Tibial artery (tissue), 4 donors: Measurements from ENCODE around the gene KDR.

Source experiments
- DNase-seq, 2 donors: peaks; one replicate each; pipeline ENCODE4 v3.0.0-alpha.2; 2019
- H3K27ac ChIP-seq, 2 donors: fragments of 200-600 bp; sonication (generic) in 1 of 2; 1 replicate in 1 of 2; 2 replicates in 1 of 2; pipeline ENCODE4 v1.5.1; 2018 to 2019; ENCODE audit warnings: mild to moderate bottlenecking in 1 of 2
- H3K27me3 ChIP-seq, 2 donors: fragments of 200-600 bp; sonication (generic) in 1 of 2; one replicate each; pipeline versions ENCODE4 v1.5.1 to v1.6.0; 2016 to 2019
- H3K36me3 ChIP-seq, 3 donors: fragments of 200-600 bp; sonication (generic) in 2 of 3; one replicate each; pipeline ENCODE4 v1.5.1; 2016 to 2019; ENCODE audit warnings: mild to moderate bottlenecking in 2 of 3
- H3K4me1 ChIP-seq, 4 donors: fragments of 200-600 bp; sonication (generic) in 2 of 4; 1 replicate in 3 of 4; 2 replicates in 1 of 4; pipeline ENCODE4 v1.5.1; 2016 to 2019
- H3K4me3 ChIP-seq, 2 donors: fragments of 200-600 bp; sonication (generic) in 1 of 2; 1 replicate in 1 of 2; 2 replicates in 1 of 2; pipeline ENCODE4 v1.5.1; 2018 to 2019; ENCODE audit warnings: mild to moderate bottlenecking in 2 of 2
- H3K9me3 ChIP-seq, 3 donors: fragments of 200-600 bp; sonication (generic) in 1 of 3; one replicate each; pipeline ENCODE4 v1.5.1; 2016 to 2019
- intact Hi-C: fragments of 100-400 bp; cut with DNase I; formaldehyde crosslinking; loops from one replicate; pipeline ENCODE4 v1.15.0; 2023; ENCODE audit warnings: low total_unique reads
- TF ChIP-seq, protein P1 (sequence below), 2 experiments: fragments of 200-600 bp in 1 of 2; fragments of 450-650 bp in 1 of 2; IDR thresholded peaks; one replicate each; pipeline ENCODE4 v1.5.1; 2017 to 2019; ENCODE audit warnings: antibody characterized with exemption in 2 of 2, mild to moderate bottlenecking in 1 of 2, moderate library complexity in 1 of 2

Gene KDR

DNA sequence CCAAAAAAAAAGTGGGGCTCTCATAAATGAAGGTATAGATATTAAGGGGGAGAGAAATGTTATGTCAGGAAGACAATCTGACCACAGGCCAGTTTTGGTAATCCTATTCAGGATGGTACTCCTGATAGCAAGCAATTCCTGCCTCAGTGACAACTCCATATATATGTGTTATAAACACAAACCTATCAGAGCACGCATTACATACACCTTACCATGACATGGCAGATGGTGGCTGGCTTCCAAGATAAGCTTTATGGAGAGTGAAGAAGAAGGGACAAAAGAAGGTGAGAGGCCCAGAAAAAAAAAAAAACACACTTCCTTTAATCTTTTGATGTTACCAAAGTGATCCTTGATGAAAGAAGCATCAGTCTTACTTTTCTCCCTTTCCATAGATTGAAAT lies 29.5 kb upstream of the KDR start:
- H3K27ac ChIP-seq, result no peak overlapping the region
- TF ChIP-seq, protein P1, sequence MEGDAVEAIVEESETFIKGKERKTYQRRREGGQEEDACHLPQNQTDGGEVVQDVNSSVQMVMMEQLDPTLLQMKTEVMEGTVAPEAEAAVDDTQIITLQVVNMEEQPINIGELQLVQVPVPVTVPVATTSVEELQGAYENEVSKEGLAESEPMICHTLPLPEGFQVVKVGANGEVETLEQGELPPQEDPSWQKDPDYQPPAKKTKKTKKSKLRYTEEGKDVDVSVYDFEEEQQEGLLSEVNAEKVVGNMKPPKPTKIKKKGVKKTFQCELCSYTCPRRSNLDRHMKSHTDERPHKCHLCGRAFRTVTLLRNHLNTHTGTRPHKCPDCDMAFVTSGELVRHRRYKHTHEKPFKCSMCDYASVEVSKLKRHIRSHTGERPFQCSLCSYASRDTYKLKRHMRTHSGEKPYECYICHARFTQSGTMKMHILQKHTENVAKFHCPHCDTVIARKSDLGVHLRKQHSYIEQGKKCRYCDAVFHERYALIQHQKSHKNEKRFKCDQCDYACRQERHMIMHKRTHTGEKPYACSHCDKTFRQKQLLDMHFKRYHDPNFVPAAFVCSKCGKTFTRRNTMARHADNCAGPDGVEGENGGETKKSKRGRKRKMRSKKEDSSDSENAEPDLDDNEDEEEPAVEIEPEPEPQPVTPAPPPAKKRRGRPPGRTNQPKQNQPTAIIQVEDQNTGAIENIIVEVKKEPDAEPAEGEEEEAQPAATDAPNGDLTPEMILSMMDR (IDR thresholded peaks at IDR 0.05), result no peak
- peaks cover 0 to 5% (median 2%) of the 10 kb centered on the region in 4 donors for H3K4me1 ChIP-seq
- no peak overlapping the region for H3K4me3 ChIP-seq
- peaks cover 0 to 6% of the 10 kb centered on the region in 2 donors for H3K27me3 ChIP-seq
- H3K9me3 ChIP-seq, result no peaks in the 10 kb centered on the region
- DNase-seq, result no peak
- intact Hi-C loops, result no loop called here
- H3K36me3 ChIP-seq, result no peaks in the 10 kb centered on the region

DNA sequence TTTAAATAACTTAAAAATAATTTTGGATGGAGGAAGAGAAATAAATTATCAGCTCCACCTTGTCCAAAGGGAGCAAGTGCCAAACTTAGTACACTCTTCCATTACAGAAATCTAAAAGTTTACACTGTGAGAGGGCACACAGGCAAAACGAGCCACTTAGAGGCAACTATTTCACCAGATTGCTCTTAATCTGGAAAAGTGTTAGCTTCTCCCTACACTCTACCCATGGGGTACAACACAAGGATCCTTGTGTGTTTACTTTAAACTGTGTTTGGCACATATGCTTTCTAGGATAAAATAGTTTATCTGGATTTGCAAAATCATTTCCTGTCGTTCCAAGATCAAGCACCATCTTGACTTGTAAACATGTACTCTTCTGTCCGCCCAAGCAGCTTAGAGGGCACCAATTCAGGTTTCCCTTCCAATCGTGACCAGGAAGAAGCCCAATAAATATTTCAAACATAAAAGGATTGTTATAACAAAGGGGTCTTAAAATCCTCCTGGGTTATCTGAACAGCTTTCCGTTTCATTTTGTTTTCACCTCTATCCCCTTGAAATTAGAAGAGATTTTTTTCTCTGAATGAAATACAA lies 29.0 kb upstream of the KDR start:
- intact Hi-C loops, result no loop called here
- TF ChIP-seq, protein P1 (IDR thresholded peaks at IDR 0.05), result no peak
- H3K27ac ChIP-seq, result no peak overlapping the region
- DNase-seq, result no peak
- peaks cover 0 to 6% of the 10 kb centered on the region in 2 donors for H3K27me3 ChIP-seq
- peaks cover 0 to 5% (median 2%) of the 10 kb centered on the region in 4 donors for H3K4me1 ChIP-seq
- H3K4me3 ChIP-seq, result no peak overlapping the region
- H3K9me3 ChIP-seq, result no peaks in the 10 kb centered on the region
- H3K36me3 ChIP-seq, result no peaks in the 10 kb centered on the region

DNA sequence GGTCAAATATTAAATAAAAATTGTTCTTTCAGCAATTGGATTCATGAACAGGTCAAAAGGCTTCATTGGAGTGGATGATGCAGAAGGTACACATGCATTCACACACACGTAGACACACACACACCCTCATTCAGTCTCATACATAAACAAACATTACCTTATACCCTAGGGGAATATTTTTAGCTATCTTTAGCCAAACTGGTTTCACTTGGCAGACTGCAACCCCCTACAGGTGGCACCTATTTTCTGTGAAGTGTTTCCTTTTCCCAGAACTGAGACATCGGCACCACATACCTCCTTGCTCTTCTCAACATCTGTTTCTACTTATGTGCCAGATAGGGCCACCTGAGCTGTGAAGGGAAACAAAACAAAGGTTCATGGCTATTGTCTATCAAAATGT lies 18.5 kb upstream of the KDR start:
- DNase-seq, result no peak
- Histone ChIP-seq H3K27me3 (no peaks in the 10 kb centered on the region), H3K36me3 (no peaks in the 10 kb centered on the region), H3K27ac (no peak overlapping the region), H3K4me1 (no peaks in the 10 kb centered on the region), H3K4me3 (no peak overlapping the region), H3K9me3 (no peaks in the 10 kb centered on the region)
- intact Hi-C loops, result no loop called here
- TF ChIP-seq, protein P1 (IDR thresholded peaks at IDR 0.05), result no peak

DNA sequence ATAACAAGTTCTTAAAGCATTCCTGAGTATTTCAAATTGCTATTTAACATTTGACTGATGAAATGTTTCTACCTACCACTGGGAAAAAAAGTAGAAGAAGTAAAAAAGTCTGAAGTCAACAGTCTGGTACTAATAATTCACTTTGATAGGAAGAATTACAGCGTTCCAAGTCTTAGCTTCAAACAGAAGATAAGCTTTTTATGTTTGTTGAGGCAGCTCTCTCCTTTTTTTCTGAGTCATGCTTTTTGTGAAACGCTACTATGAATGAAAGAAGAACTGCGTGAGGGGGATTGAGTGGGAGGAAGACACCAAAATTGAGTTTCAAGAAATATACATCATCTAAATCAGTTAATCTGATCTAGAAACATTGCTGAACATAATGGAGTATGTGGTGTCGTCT lies 13.0 kb upstream of the KDR start:
- Histone ChIP-seq H3K4me1 (peaks cover 0 to 10% (median 0%) of the 10 kb centered on the region in 4 donors), H3K4me3 (no peak overlapping the region)

DNA sequence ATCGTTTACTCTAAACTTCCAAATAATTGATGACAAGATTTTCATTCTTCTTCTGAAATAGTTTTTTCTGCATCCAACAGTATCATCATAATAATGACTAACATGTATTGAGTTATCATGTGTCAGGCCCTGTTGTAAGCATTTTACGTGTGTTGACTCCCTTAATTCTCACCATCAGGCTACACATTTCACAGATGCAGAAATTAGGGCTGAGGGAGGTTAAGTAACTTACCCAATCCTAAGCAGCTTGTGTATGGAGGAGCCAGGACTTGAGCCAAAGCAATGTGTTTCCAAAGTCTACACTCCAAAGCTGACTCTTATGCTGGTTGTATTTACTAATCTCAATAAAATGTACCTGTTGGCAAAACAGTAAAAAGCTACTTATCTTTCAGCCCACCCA lies 11.2 kb upstream of the KDR start:
- H3K4me1 ChIP-seq, result peaks cover 0 to 10% (median 0%) of the 10 kb centered on the region in 4 donors
- no peak overlapping the region for H3K27ac ChIP-seq
- TF ChIP-seq, protein P1 (IDR thresholded peaks at IDR 0.05), result no peak
- H3K27me3 ChIP-seq, result no peaks in the 10 kb centered on the region
- H3K36me3 ChIP-seq, result no peaks in the 10 kb centered on the region
- no peak overlapping the region for H3K4me3 ChIP-seq
- intact Hi-C loops, result no loop called here
- no peak for DNase-seq
- H3K9me3 ChIP-seq, result no peaks in the 10 kb centered on the region

More for the DNA sequence above, 13.0 kb upstream of the KDR start:
- Histone ChIP-seq H3K27ac (no peak overlapping the region), H3K27me3 (no peaks in the 10 kb centered on the region), H3K9me3 (no peaks in the 10 kb centered on the region), H3K36me3 (no peaks in the 10 kb centered on the region)
- intact Hi-C loops, result no loop called here
- TF ChIP-seq, protein P1 (IDR thresholded peaks at IDR 0.05), result no peak
- DNase-seq, result no peak

DNA sequence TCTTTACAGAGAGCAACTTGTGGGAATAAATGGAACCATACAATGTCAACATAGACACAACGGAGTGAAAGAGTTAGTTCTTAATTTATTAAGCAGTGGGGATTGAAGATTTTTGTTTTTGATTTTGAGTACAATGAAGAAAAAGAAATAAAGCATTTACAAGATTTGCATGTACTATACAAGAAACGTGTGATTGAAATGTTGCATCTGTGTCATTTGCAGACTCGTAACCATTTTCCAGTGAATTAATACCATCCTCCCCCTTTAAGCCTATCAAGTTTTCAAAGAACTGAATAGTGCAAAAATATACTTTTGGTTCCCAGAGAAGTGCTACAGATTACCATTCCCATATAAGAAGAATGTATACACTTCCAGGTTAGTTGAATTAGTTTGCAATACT lies 8.6 kb upstream of the KDR start:
- intact Hi-C loops, result no loop called here
- Histone ChIP-seq H3K36me3 (no peaks in the 10 kb centered on the region), H3K4me1 (peaks cover 0 to 10% (median 0%) of the 10 kb centered on the region in 4 donors), H3K27ac (no peak overlapping the region), H3K9me3 (no peaks in the 10 kb centered on the region), H3K4me3 (no peak overlapping the region), H3K27me3 (no peaks in the 10 kb centered on the region)
- DNase-seq, result no peak
- TF ChIP-seq, protein P1 (IDR thresholded peaks at IDR 0.05), result no peak
